A172 (cell line): ENCODE measurements around the gene LSM10. TPM values are rescaled to one million over a fixed set of nuclear protein-coding genes. Genes with fewer than 3 reads are reported as not detected.

Experiments used
- DNase-seq: peaks from one replicate; pipeline ENCODE4 v3.0.0-alpha.2; 2015; ENCODE audit warnings: low spot score
- total RNA-seq: library from RNA; depleted of rRNA; stranded (reverse); fragments of >200 nt; shearing (Covaris generic); gene quantifications from 2 replicates; pipeline ENCODE4 v1.2.3, GENCODE V29; 2014

Gene LSM10
- total RNA-seq, 1 experiment from 2014 or later: 6.4 TPM

DNA sequence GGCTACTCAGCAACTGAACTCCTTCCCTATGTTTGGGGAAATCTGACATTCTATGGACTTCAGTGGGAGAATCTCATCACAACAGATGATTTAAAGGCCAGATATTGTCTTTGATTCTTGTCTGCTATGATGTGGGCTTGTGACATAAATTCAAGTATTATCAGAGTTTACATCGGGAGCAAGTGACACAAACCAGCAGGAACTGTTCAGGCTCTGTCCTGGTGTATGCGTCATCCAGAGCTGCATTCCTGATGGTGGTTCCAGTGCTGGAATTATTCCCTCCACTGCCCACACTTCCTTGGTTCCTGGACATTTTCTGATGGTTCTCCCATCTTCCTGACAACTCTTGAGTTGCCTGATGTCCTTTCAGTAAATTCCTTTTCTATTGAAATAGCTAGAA is 10.8 kb upstream of the LSM10 start:
- peak; percentile 70 for DNase-seq

GRCh38 chr1:36406440-36406839 is 8.7 kb upstream of the LSM10 start:
- no peak for DNase-seq

DNA sequence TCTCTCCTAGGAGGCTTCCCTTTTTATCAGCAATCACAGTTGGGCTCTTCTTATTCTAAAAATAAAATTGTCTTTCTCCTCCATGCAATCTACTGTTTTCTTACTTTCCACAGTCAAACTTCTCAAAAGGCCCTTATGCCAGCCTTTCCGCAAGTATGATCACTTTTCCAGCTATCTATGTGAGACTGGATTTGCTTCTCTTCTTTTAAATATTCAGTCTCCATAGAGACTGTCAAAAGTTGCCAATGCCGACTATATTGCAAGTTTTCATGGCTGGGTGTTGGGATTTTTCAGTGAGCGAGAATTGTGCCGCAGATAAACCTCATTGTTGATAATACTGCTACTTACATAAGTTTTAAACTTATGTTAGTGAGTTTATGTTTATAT is 4.8 kb upstream of the LSM10 start:
- no peak for DNase-seq

GRCh38 chr1:36401602-36402503 is 4.1 kb upstream of the LSM10 start:
- DNase-seq: no peak

DNA sequence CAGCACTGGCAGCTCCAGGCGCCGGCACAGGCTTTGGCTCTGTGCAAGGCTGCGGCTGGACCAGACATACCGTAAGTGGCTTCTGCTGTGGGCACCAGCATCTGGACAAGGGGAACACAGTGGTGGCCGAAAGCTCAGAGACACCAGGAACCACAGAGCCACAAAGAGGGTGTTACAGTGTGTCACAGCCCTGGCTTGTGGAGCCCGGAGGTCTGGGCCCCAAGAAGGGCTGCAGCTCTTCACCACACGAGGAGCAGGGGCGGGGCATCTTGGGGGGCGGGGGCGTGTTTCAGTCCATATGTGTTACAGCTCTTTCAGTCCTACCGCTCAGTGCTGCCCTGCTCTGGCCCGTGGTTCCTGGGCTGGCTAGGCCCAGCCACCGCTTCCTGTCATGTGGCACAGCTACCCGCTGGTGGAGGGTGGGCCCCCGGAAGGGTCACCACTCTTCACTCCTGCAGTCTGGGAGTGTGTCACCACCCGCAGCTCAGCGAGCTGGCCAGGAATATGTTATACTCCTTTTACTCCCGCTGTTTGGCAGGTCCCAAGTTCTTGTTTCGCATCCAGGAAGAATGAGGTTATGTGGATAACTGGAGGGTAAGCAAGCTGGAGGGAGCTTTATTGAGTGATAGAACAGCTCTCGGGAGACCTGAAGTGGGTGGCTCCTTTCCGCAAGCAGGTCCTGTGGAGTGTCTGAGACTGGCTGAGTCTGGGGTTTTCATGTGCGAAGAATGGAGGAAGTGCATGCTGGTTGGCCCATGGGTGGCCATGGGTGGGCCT is 3.3 kb upstream of the LSM10 start:
- DNase-seq: peak; percentile 43

DNA sequence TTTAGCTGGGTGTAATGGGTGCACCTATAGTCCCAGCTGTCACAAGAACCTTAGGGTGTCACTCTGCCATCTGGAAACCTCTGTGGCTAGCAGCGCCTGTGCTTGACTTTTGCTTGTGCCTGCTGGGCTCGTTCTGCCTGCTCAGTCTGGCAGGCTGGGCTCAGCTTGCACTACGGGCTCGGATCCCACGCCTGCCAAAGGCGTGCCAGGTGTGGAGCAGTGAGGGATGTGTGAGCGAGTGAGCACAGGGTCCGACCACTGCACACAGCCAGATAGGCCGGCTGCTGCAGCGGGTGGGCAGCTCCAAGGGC is 2.8 kb upstream of the LSM10 start:
- DNase-seq: no peak

- no peak for DNase-seq
Observed at GRCh38 chr1:36398370-36398977, 766 bp upstream of the LSM10 start.

GRCh38 chr1:36397083-36397377 is 678 bp downstream of the LSM10 start:
- DNase-seq: no peak

- DNase-seq: no peak
Observed at GRCh38 chr1:36396359-36396758, 1.3 kb downstream of the LSM10 start.

DNA sequence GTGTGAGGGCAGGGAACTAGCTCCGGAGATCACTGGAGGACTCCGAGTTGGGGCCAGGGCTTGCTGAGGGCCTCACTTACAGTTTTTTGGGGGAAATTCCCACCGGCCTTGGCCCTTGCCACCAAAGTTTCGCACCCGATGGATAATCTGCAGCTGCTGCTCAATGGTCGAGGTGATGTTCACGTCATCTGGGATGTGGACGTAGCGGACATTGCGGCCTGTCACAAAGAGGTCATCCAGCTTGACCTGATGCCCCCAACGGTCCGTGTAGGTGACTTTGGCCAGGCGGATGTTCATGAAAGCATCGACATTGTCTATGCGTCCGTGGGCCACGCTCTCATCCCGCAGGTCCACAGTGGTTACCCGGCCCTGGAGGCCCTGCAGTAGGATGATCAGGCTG is 4.0 kb downstream of the LSM10 start:
- DNase-seq: no peak

- no peak for DNase-seq
Observed at GRCh38 chr1:36392836-36393235, 4.9 kb downstream of the LSM10 start.

DNA sequence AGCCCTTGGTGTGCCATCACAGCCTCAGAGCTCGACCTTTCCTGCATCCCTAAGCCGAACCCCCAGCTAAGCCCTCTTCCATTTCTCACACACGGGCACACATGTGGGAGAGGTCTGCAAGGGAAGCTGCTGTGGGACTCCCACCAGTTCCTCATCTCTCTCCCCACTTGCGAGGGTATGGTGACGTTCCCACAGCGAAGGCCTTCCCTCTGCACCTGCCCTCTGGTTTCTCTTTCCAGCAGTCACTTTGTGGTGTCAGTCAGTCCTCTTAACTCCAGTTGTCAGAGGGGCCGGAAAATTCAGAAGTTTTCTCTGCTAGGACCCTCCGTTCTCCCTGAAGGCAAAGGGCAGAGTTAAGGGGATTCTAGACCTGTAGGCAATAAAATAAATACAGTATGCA is 6.4 kb downstream of the LSM10 start:
- DNase-seq: no peak

DNA sequence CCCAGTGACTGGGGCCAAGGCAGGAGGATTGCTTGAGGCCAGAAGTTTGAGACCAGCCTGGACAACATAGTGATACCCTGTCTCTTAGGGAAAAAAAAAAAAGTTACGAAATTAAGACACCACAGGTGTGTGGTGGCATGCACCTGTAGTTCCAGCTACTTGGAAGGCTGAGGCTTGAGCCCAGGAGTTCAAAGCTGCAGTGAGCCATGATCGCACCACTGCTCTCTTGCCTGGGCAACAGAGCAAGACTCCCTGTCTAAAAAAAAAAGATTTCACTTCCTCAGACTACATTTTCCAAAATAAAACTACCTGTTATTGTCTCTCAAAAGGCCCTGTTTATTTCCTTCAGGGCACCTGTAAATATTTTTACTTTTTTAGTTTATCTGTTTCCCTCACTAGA is 7.3 kb downstream of the LSM10 start:
- DNase-seq: no peak

GRCh38 chr1:36389999-36390398 is 7.7 kb downstream of the LSM10 start:
- DNase-seq: no peak

- no peak for DNase-seq
Observed at GRCh38 chr1:36389261-36389660, 8.4 kb downstream of the LSM10 start.

GRCh38 chr1:36387141-36387949 is 10.4 kb downstream of the LSM10 start:
- peak; percentile 77 for DNase-seq

DNA sequence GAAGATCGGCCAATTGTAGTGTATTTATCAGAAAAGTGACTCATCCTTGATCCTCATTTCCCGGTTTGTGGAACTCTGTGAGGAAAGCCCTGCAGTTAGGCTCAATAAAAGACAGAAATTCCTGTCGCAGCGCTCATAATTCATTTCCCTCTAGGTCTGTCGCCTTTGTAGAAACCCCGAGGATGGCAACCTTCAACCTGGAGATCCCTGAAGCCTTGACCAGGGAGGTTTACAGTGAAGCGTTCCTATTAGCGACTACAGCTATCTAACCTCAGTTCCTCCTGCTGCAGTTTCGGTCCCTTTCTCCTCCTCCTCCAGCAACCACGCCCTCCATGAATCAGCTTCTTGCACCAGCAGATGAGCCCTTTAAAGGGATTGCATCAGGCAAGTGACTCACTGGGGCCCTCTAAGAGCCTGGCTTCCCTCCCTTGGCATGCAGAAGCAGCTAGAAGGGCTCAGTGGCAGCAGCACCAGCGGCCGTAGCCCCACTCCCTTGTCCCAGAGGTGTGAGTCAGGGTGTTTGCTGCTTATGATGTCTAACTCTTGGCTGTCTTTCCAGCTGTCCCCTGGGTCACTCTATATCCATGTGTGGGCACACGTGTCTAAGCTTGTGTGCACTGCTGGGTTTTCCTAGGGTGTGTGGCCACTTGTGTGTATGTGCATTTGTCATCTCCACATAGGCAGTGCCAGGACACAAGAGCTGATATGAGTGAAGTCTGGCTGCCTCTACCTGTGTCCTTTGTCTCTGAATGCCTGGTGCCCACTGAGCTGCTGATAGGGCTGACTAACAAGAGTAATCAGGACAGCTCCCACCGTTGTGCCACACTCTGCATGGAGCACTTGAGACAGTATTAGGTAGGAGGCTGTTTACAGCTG is 11.2 kb downstream of the LSM10 start:
- DNase-seq: peak; percentile 98

GRCh38 chr1:36385410-36386264 is 12.1 kb downstream of the LSM10 start, which contains the start of gene STK40:
TSS of gene STK40 (minus strand) at chr1:36385924. CDS start at chr1:36361332, 24,592 bp downstream.
- peak; percentile 95 for DNase-seq

DNA sequence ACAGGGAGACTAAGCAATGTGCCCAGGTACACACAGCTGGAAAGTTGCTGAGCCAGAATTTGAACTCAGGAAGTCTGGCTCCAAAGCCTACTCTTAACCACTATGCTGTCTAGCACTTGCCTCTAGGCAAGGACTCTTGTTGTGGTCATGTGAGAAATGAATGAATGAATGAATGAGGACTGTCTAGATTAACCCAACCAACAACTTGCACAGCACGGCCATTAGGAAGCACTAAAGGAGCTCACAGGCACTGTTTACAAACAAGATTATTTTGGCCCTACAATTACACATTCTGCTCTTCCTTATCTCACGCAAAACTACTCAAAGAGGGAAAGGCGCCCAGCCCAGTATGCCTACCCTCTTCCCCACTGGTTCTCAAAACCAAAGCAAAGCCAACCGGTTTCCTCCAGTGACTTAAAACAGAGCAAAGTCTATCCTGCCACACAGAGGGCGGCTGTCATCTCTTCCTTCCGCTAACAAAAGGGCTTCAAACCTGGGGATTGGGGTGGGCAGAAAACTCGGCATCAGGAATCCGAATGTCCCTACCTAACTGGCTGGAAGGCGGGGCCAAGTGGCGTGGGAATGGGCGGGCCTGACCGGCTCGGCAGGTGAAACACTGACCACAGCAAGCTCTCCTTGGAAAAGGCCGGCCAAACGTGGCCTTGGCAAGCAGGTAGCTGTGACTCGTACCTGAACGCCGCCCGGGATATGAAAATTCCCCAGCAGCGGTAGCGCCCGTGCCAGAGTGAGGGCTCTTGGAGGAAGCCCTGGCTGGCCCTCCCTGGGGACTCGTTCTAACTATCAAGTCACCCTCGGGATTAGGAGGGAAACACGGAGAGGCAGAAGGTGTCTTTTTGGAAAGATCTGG is 12.9 kb downstream of the LSM10 start:
- peak; percentile 38 for DNase-seq
